CD4-positive, alpha-beta memory T cell (primary cell): ENCODE data around the gene MUC6. TPM values are rescaled to one million over a fixed set of nuclear protein-coding genes. Genes with fewer than 3 reads are reported as not detected.
A peak's percentile ranks its signal among the peaks of the same experiment; 100 is the strongest.

Experiments
- CTCF ChIA-PET: fragments of 350-600 bp; sonication (Branson Sonifier 250); formaldehyde crosslinking; loops from one replicate; lab custom pipeline; 2021; ENCODE audit warnings: inconsistent platforms; ENCODE audit not compliant: partially characterized antibody; lab: Charles Lee
- POLR2A ChIA-PET: fragments of 350-600 bp; sonication (Branson Sonifier 250); formaldehyde crosslinking; loops from one replicate; lab custom pipeline; 2021; ENCODE audit not compliant: partially characterized antibody; lab: Charles Lee
- DNase-seq, 5 donors: peaks; one replicate each; pipeline versions ENCODE4 v3.0.0 to v3.0.0-alpha.2; 2020 to 2022; ENCODE audit warnings: mixed read lengths in 1 of 5
- H3K27ac ChIP-seq: one replicate; pipeline ENCODE4 v1.7.0; 2013; ENCODE audit warnings: low read depth, low read length
- H3K27me3 ChIP-seq: 2 replicates; pipeline ENCODE4 v1.7.0; 2013; ENCODE audit warnings: mild to moderate bottlenecking, low read length, moderate library complexity; ENCODE audit not compliant: insufficient read depth
- H3K36me3 ChIP-seq: 2 replicates; pipeline ENCODE4 v1.7.0; 2013; ENCODE audit warnings: mild to moderate bottlenecking, low read length, moderate library complexity; ENCODE audit not compliant: insufficient read depth
- H3K4me1 ChIP-seq: 2 replicates; pipeline ENCODE4 v1.7.0; 2013; ENCODE audit warnings: mild to moderate bottlenecking, low read length, moderate library complexity; ENCODE audit not compliant: insufficient read depth
- H3K4me3 ChIP-seq, 2 donors: one replicate each; pipeline ENCODE4 v1.7.0; 2013; ENCODE audit warnings: low read length in 2 of 2, mild to moderate bottlenecking in 1 of 2
- H3K9me3 ChIP-seq, 2 donors: one replicate each; pipeline ENCODE4 v1.7.0; 2013; ENCODE audit warnings: low read length in 2 of 2, control low read depth in 1 of 2; ENCODE audit not compliant: control insufficient read depth in 1 of 2
- H3K27ac Mint-ChIP-seq, 7 donors: one replicate each; pipeline ENCODE4 v1.8.0; 2020 to 2021; ENCODE audit warnings: mixed read lengths in 7 of 7, mild to moderate bottlenecking in 6 of 7, inconsistent platforms in 3 of 7, moderate library complexity in 3 of 7
- H3K27me3 Mint-ChIP-seq, 2 donors: one replicate each; pipeline ENCODE4 v1.8.0; 2020 to 2021; ENCODE audit warnings: mixed read lengths in 2 of 2
- H3K36me3 Mint-ChIP-seq, 2 donors: one replicate each; pipeline ENCODE4 v1.8.0; 2020 to 2021; ENCODE audit warnings: mixed read lengths in 2 of 2, inconsistent platforms in 1 of 2, mild to moderate bottlenecking in 1 of 2
- H3K4me1 Mint-ChIP-seq, 4 donors: one replicate each; pipeline ENCODE4 v1.8.0; 2020 to 2021; ENCODE audit warnings: mixed read lengths in 4 of 4, mild to moderate bottlenecking in 1 of 4
- H3K4me3 Mint-ChIP-seq, 8 donors: one replicate each; pipeline ENCODE4 v1.8.0; 2020 to 2021; ENCODE audit warnings: mixed read lengths in 8 of 8, mild to moderate bottlenecking in 7 of 8, moderate library complexity in 6 of 8, inconsistent platforms in 3 of 8
- H3K9me3 Mint-ChIP-seq, 8 donors: one replicate each; pipeline ENCODE4 v1.8.0; 2020 to 2021; ENCODE audit warnings: mixed read lengths in 8 of 8, mild to moderate bottlenecking in 5 of 8, inconsistent platforms in 3 of 8, moderate library complexity in 1 of 8
- intact Hi-C: fragments of 100-400 bp; cut with micrococcal nuclease; formaldehyde crosslinking; loops from one replicate; pipeline ENCODE4 v1.15.1; 2023
- polyA plus RNA-seq, 2 donors: library from polyadenylated mRNA; unstranded; fragments of 300-500 nt; fragmentation: Illumina TruSeq; gene quantifications; one replicate each; pipeline ENCODE4 v1.2.3, GENCODE V29; 2021
- total RNA-seq, 2 experiments: library from RNA; stranded (reverse); gene quantifications; one replicate each; pipeline ENCODE4 v1.2.3, GENCODE V29; 2021

Gene MUC6
- total and polyA plus RNA-seq, 4 experiments from 2014 or later = 0.13 TPM; not detected in 3

GRCh38 chr11:1081601-1082311 is 45.2 kb upstream of the MUC6 start:
- H3K27ac Mint-ChIP-seq = no peak overlapping the region
- H3K27me3 Mint-ChIP-seq = no peaks in the 10 kb centered on the region
- intact Hi-C loops = no loop called here
- H3K27ac ChIP-seq = no peak overlapping the region
- no peaks in the 10 kb centered on the region for H3K36me3 ChIP-seq
- no peaks in the 10 kb centered on the region for H3K4me1 ChIP-seq
- no peak for DNase-seq
- H3K4me3 Mint-ChIP-seq = no peak overlapping the region
- ChIA-PET POLR2A (no interaction called here), CTCF (no interaction called here)
- no peaks in the 10 kb centered on the region for H3K4me1 Mint-ChIP-seq
- peaks cover 0 to 2% (median 0%) of the 10 kb centered on the region in 8 donors for H3K9me3 Mint-ChIP-seq
- no peaks in the 10 kb centered on the region for H3K36me3 Mint-ChIP-seq
- no peak overlapping the region for H3K4me3 ChIP-seq
- H3K27me3 ChIP-seq = no peaks in the 10 kb centered on the region
- H3K9me3 ChIP-seq = no peaks in the 10 kb centered on the region

- H3K9me3 Mint-ChIP-seq = no peaks in the 10 kb centered on the region
- CTCF ChIA-PET = no interaction called here
- no peak overlapping the region for H3K4me3 Mint-ChIP-seq
- Histone ChIP-seq H3K27ac (no peak overlapping the region), H3K27me3 (no peaks in the 10 kb centered on the region), H3K4me3 (no peak overlapping the region), H3K36me3 (no peaks in the 10 kb centered on the region), H3K4me1 (no peaks in the 10 kb centered on the region), H3K9me3 (no peaks in the 10 kb centered on the region)
- no peaks in the 10 kb centered on the region for H3K36me3 Mint-ChIP-seq
- POLR2A ChIA-PET = no interaction called here
- no peaks in the 10 kb centered on the region for H3K4me1 Mint-ChIP-seq
- no peak for DNase-seq
- H3K27ac Mint-ChIP-seq = no peak overlapping the region
- no peaks in the 10 kb centered on the region for H3K27me3 Mint-ChIP-seq
- intact Hi-C loops = no loop called here
Observed at GRCh38 chr11:1078191-1078601, 41.7 kb upstream of the MUC6 start.

- H3K27ac ChIP-seq = no peak overlapping the region
- no peaks in the 10 kb centered on the region for H3K4me1 ChIP-seq
- ChIA-PET POLR2A (no interaction called here), CTCF (interaction anchor here (1.1 kb wide), 1 partner anchor 43 kb away, joined by 3 read pairs; no protein-coding TSS in a partner anchor)
- Mint-ChIP-seq H3K9me3 (no peaks in the 10 kb centered on the region), H3K27me3 (peaks cover 0 to 1% of the 10 kb centered on the region in 2 donors), H3K36me3 (no peaks in the 10 kb centered on the region), H3K4me1 (no peaks in the 10 kb centered on the region), H3K27ac (no peak overlapping the region), H3K4me3 (no peak overlapping the region)
- intact Hi-C loops = no loop called here
- H3K4me3 ChIP-seq = no peak overlapping the region
- no peak for DNase-seq
- no peaks in the 10 kb centered on the region for H3K36me3 ChIP-seq
- no peaks in the 10 kb centered on the region for H3K9me3 ChIP-seq
- no peaks in the 10 kb centered on the region for H3K27me3 ChIP-seq
Observed at GRCh38 chr11:1077417-1078119, 41.0 kb upstream of the MUC6 start.

GRCh38 chr11:1077033-1077416 is 40.5 kb upstream of the MUC6 start:
- H3K36me3 Mint-ChIP-seq = no peaks in the 10 kb centered on the region
- no peaks in the 10 kb centered on the region for H3K4me1 ChIP-seq
- no peaks in the 10 kb centered on the region for H3K9me3 Mint-ChIP-seq
- ChIA-PET POLR2A (no interaction called here), CTCF (interaction anchor here (1.1 kb wide), 1 partner anchor 43 kb away, joined by 3 read pairs; no protein-coding TSS in a partner anchor)
- H3K4me3 Mint-ChIP-seq = no peak overlapping the region
- H3K27ac ChIP-seq = no peak overlapping the region
- no peaks in the 10 kb centered on the region for H3K36me3 ChIP-seq
- H3K4me3 ChIP-seq = no peak overlapping the region
- intact Hi-C loops = no loop called here
- no peak overlapping the region for H3K27ac Mint-ChIP-seq
- no peaks in the 10 kb centered on the region for H3K9me3 ChIP-seq
- no peaks in the 10 kb centered on the region for H3K4me1 Mint-ChIP-seq
- H3K27me3 Mint-ChIP-seq = peaks cover 0 to 1% of the 10 kb centered on the region in 2 donors
- no peaks in the 10 kb centered on the region for H3K27me3 ChIP-seq
- no peak for DNase-seq

GRCh38 chr11:1076061-1076665 is 39.6 kb upstream of the MUC6 start:
- no peak for DNase-seq
- peaks cover 0 to 3% (median 0%) of the 10 kb centered on the region in 8 donors for H3K9me3 Mint-ChIP-seq
- H3K4me1 Mint-ChIP-seq = no peaks in the 10 kb centered on the region
- Histone ChIP-seq H3K4me3 (no peak overlapping the region), H3K27me3 (no peaks in the 10 kb centered on the region), H3K36me3 (no peaks in the 10 kb centered on the region), H3K4me1 (no peaks in the 10 kb centered on the region), H3K9me3 (no peaks in the 10 kb centered on the region), H3K27ac (no peak overlapping the region)
- intact Hi-C loops = no loop called here
- no peak overlapping the region for H3K4me3 Mint-ChIP-seq
- H3K27ac Mint-ChIP-seq = no peak overlapping the region
- CTCF ChIA-PET = no interaction called here
- POLR2A ChIA-PET = no interaction called here
- H3K36me3 Mint-ChIP-seq = no peaks in the 10 kb centered on the region
- H3K27me3 Mint-ChIP-seq = peaks cover 1% of the 10 kb centered on the region in 2 donors

- H3K4me3 Mint-ChIP-seq = peak overlapping the region in 1 of 8 donors; percentile 51
- Histone ChIP-seq H3K27ac (no peak overlapping the region), H3K27me3 (no peaks in the 10 kb centered on the region), H3K4me3 (no peak overlapping the region), H3K4me1 (no peaks in the 10 kb centered on the region), H3K36me3 (no peaks in the 10 kb centered on the region), H3K9me3 (no peaks in the 10 kb centered on the region)
- no peak for DNase-seq
- H3K27ac Mint-ChIP-seq = no peak overlapping the region
- intact Hi-C loops = no loop called here
- H3K9me3 Mint-ChIP-seq = peaks cover 0 to 3% (median 0%) of the 10 kb centered on the region in 8 donors
- ChIA-PET POLR2A (no interaction called here), CTCF (no interaction called here)
- peaks cover 1% of the 10 kb centered on the region in 2 donors for H3K27me3 Mint-ChIP-seq
- H3K4me1 Mint-ChIP-seq = no peaks in the 10 kb centered on the region
- H3K36me3 Mint-ChIP-seq = no peaks in the 10 kb centered on the region
Observed at GRCh38 chr11:1075341-1075911, 38.9 kb upstream of the MUC6 start.
